Activated T-cell treated with anti-CD3 and anti-CD28 coated beads for 1 hour (primary cell): Measurements from ENCODE around the gene C1orf210.

Experiments used
- DNase-seq: peaks from one replicate; pipeline ENCODE4 v3.0.0-alpha.2; 2020; ENCODE audit warnings: low read depth

C1orf210 gene

GRCh38 chr1:43273708-43274107 is 11.7 kb downstream of the C1orf210 start:
- DNase-seq: no peak

- DNase-seq: no peak
Measured at GRCh38 chr1:43272576-43273571, 12.5 kb downstream of the C1orf210 start.

- no peak for DNase-seq
Measured at GRCh38 chr1:43272161-43272560, 13.2 kb downstream of the C1orf210 start.

GRCh38 chr1:43271186-43272118 is 13.9 kb downstream of the C1orf210 start:
- DNase-seq: no peak

- DNase-seq: no peak
Measured at GRCh38 chr1:43270421-43271095, 14.8 kb downstream of the C1orf210 start.

GRCh38 chr1:43269627-43270375 is 15.6 kb downstream of the C1orf210 start, which contains the start of gene TMEM125:
TMEM125 (plus strand) TSS chr1:43269983; CDS start chr1:43272723, 2,740 bp downstream.
- no peak for DNase-seq

GRCh38 chr1:43267818-43268425 is 17.5 kb downstream of the C1orf210 start:
- DNase-seq: no peak

- no peak for DNase-seq
Measured at GRCh38 chr1:43267291-43267805, 18.0 kb downstream of the C1orf210 start.

- no peak for DNase-seq
Measured at GRCh38 chr1:43266881-43267280, 18.5 kb downstream of the C1orf210 start.

- DNase-seq: no peak
Measured at GRCh38 chr1:43265431-43265830, 19.9 kb downstream of the C1orf210 start.

GRCh38 chr1:43258370-43258769 is 27.0 kb downstream of the C1orf210 start:
- no peak for DNase-seq

- no peak for DNase-seq
Measured at GRCh38 chr1:43256675-43257570, 28.5 kb downstream of the C1orf210 start.

- no peak for DNase-seq
Measured at GRCh38 chr1:43255438-43256210, 29.8 kb downstream of the C1orf210 start.

- DNase-seq: no peak
Measured at GRCh38 chr1:43253876-43254275, 31.5 kb downstream of the C1orf210 start.

GRCh38 chr1:43253173-43253572 is 32.2 kb downstream of the C1orf210 start:
- DNase-seq: no peak

- no peak for DNase-seq
Measured at GRCh38 chr1:43252225-43252624, 33.2 kb downstream of the C1orf210 start.

- DNase-seq: no peak
Measured at GRCh38 chr1:43251024-43251423, 34.4 kb downstream of the C1orf210 start.

GRCh38 chr1:43250351-43250761 is 35.0 kb downstream of the C1orf210 start:
- DNase-seq: no peak
